Esophagus muscularis mucosa (tissue), 4 donors: ENCODE data around the gene HS2ST1.

ENCODE experiments used
- CTCF ChIP-seq, 3 experiments: fragments of 200-600 bp in 2 of 3; fragments of 450-650 bp in 1 of 3; sonication (generic) in 2 of 3; IDR thresholded peaks; one replicate each; pipeline ENCODE4 v1.5.1; 2017 to 2019; ENCODE audit warnings: antibody characterized with exemption in 3 of 3, mild to moderate bottlenecking in 2 of 3, moderate library complexity in 1 of 3
- EP300 ChIP-seq: sonication (generic); formaldehyde crosslinking; IDR thresholded peaks from one replicate; pipeline ENCODE4 v1.6.1; 2017; ENCODE audit warnings: antibody characterized with exemption
- POLR2A ChIP-seq: fragments of 450-650 bp; IDR thresholded peaks from one replicate; pipeline ENCODE4 v1.6.1; 2017; ENCODE audit warnings: antibody characterized with exemption, moderate library complexity, mild to moderate bottlenecking, low read depth
- POLR2AphosphoS5 ChIP-seq, 2 donors: sonication (generic); formaldehyde crosslinking; IDR thresholded peaks; one replicate each; pipeline ENCODE4 v1.6.1; 2017; ENCODE audit warnings: antibody characterized with exemption in 2 of 2

GRCh38 chr1:86965012-86965826 lies 50.8 kb downstream of the HS2ST1 start:
- TF ChIP-seq CTCF (IDR thresholded peaks at IDR 0.05) (peak; percentile 56 to 62 (median 60)), POLR2AphosphoS5 (IDR thresholded peaks at IDR 0.05) (no peak), EP300 (no peak), POLR2A (no peak)
